ENCODE results near the gene ARHGAP12.

Gene ARHGAP12

GRCh38 chr10:31789555-31789954 lies 139.1 kb downstream of the ARHGAP12 start:
- no peak overlapping the region for H3K4me3 ChIP-seq (ENCODE audit: control insufficient read depth, low read depth, low read length)
- no peak for DNase-seq (ENCODE audit: low read depth)
- TF ChIP-seq CTCF (conservative IDR thresholded peaks at IDR 0.05; ENCODE audit: control insufficient read depth, insufficient read depth, low read depth, low read length), result no peak

GRCh38 chr10:31782701-31783100 lies 145.9 kb downstream of the ARHGAP12 start:
- TF ChIP-seq CTCF (conservative IDR thresholded peaks at IDR 0.05; ENCODE audit: control insufficient read depth, insufficient read depth, low read depth, low read length), result no peak
- no peak for DNase-seq (ENCODE audit: low read depth)
- H3K4me3 ChIP-seq (ENCODE audit: control insufficient read depth, low read depth, low read length), result no peak overlapping the region

GRCh38 chr10:31780717-31781116 lies 147.9 kb downstream of the ARHGAP12 start:
- H3K4me3 ChIP-seq (ENCODE audit: control insufficient read depth, low read depth, low read length), result no peak overlapping the region
- DNase-seq (ENCODE audit: low read depth), result no peak
- no peak for TF ChIP-seq CTCF (conservative IDR thresholded peaks at IDR 0.05; ENCODE audit: control insufficient read depth, insufficient read depth, low read depth, low read length)

- no peak overlapping the region for H3K4me3 ChIP-seq (ENCODE audit: control insufficient read depth, low read depth, low read length)
- DNase-seq (ENCODE audit: low read depth), result peak; percentile 16
Observed at GRCh38 chr10:31778627-31779026, 150.0 kb downstream of the ARHGAP12 start.

GRCh38 chr10:31776159-31776558 lies 152.5 kb downstream of the ARHGAP12 start:
- TF ChIP-seq CTCF (conservative IDR thresholded peaks at IDR 0.05; ENCODE audit: control insufficient read depth, insufficient read depth, low read depth, low read length), result no peak
- no peak overlapping the region for H3K4me3 ChIP-seq (ENCODE audit: control insufficient read depth, low read depth, low read length)
- no peak for DNase-seq (ENCODE audit: low read depth)

More at GRCh38 chr10:31778627-31779026, 150.0 kb downstream of the ARHGAP12 start:
- no peak for TF ChIP-seq CTCF (conservative IDR thresholded peaks at IDR 0.05; ENCODE audit: control insufficient read depth, insufficient read depth, low read depth, low read length)

- TF ChIP-seq CTCF (conservative IDR thresholded peaks at IDR 0.05; ENCODE audit: control insufficient read depth, insufficient read depth, low read depth, low read length), result no peak
- no peak overlapping the region for H3K4me3 ChIP-seq (ENCODE audit: control insufficient read depth, low read depth, low read length)
- no peak for DNase-seq (ENCODE audit: low read depth)
Observed at GRCh38 chr10:31774928-31775650, 153.5 kb downstream of the ARHGAP12 start.

Data from fibroblast of mammary gland (primary cell).